ENCODE data around the gene POLR3GL. TPM values are rescaled to one million over a fixed set of nuclear protein-coding genes. Genes with fewer than 3 reads are reported as not detected.

Gene POLR3GL
- total and polyA plus RNA-seq, 5 donors: 51.4 to 94.7 (median 53.4) TPM

GRCh38 chr1:145993618-145994390, 29.3 kb downstream of the POLR3GL start:
- ATAC-seq (no peak), DNase-seq (no peak)
- peak overlapping the region; percentile 76 for H3K27ac ChIP-seq (ENCODE audit: low read length)
- H3K4me1 ChIP-seq (ENCODE audit: control insufficient read depth, insufficient read depth, low read length): peaks cover 9% of the 10 kb centered on the region
- no peaks in the 10 kb centered on the region for H3K27me3 ChIP-seq (ENCODE audit: control insufficient read depth, insufficient read depth)
- peak overlapping the region; percentile 100 for H3K4me3 ChIP-seq (ENCODE audit: low read length)
- 24% methylated on average over 6 of the region's 6 CpGs for WGBS
- H3K9me3 ChIP-seq (ENCODE audit: control insufficient read depth, low read length): no peaks in the 10 kb centered on the region
- intact Hi-C loops (cut with DNase I): no loop called here

- Histone ChIP-seq H3K27ac (ENCODE audit: low read length) (peak overlapping the region; percentile 76), H3K4me1 (ENCODE audit: control insufficient read depth, insufficient read depth, low read length) (peaks cover 13% of the 10 kb centered on the region), H3K9me3 (ENCODE audit: control insufficient read depth, low read length) (no peaks in the 10 kb centered on the region), H3K27me3 (ENCODE audit: control insufficient read depth, insufficient read depth) (no peaks in the 10 kb centered on the region), H3K4me3 (ENCODE audit: low read length) (peak overlapping the region; percentile 100)
- 11% methylated on average over 10 of the region's 10 CpGs for WGBS
- intact Hi-C loops (cut with DNase I): no loop called here
- DNase-seq (peak in 1 of 3 donors; percentile 32), ATAC-seq (no peak)
Measured at GRCh38 chr1:145994391-145995120, 30.1 kb downstream of the POLR3GL start.

- WGBS: under 1% methylated on average over 8 of the region's 8 CpGs
- Histone ChIP-seq H3K9me3 (ENCODE audit: control insufficient read depth, low read length) (no peaks in the 10 kb centered on the region), H3K4me1 (ENCODE audit: control insufficient read depth, insufficient read depth, low read length) (peaks cover 14% of the 10 kb centered on the region), H3K4me3 (ENCODE audit: low read length) (peak overlapping the region; percentile 100), H3K27ac (ENCODE audit: low read length) (peak overlapping the region; percentile 100), H3K27me3 (ENCODE audit: control insufficient read depth, insufficient read depth) (no peaks in the 10 kb centered on the region)
- DNase-seq (no peak), ATAC-seq (no peak)
- intact Hi-C loops (cut with DNase I): no loop called here
Measured at GRCh38 chr1:145995148-145995881, 30.8 kb downstream of the POLR3GL start.

- Histone ChIP-seq H3K27ac (ENCODE audit: low read length) (peak overlapping the region; percentile 100), H3K4me1 (ENCODE audit: control insufficient read depth, insufficient read depth, low read length) (peaks cover 14% of the 10 kb centered on the region), H3K27me3 (ENCODE audit: control insufficient read depth, insufficient read depth) (no peaks in the 10 kb centered on the region), H3K9me3 (ENCODE audit: control insufficient read depth, low read length) (no peaks in the 10 kb centered on the region), H3K4me3 (ENCODE audit: low read length) (peak overlapping the region; percentile 100)
- under 1% methylated on average over 13 of the region's 13 CpGs for WGBS
- intact Hi-C loops (cut with DNase I): no loop called here
- DNase-seq (peak in 1 of 3 donors; percentile 22), ATAC-seq (no peak)
Measured at GRCh38 chr1:145995964-145996432, 31.5 kb downstream of the POLR3GL start.

GRCh38 chr1:145996433-145997015, 32.0 kb downstream of the POLR3GL start, which contains the start of gene TXNIP:
Gene TXNIP, minus strand, starts transcription at chr1:145996579. Its CDS starts 313 bp downstream, at chr1:145996266.
- 0% methylated on average over 30 of the region's 30 CpGs for WGBS
- Histone ChIP-seq H3K4me3 (ENCODE audit: low read length) (peak within 1 kb of the TSS; percentile 100), H3K4me1 (ENCODE audit: control insufficient read depth, insufficient read depth, low read length) (peaks cover 14% of the 10 kb centered on the region), H3K27me3 (ENCODE audit: control insufficient read depth, insufficient read depth) (no peaks in the 10 kb centered on the region), H3K9me3 (ENCODE audit: control insufficient read depth, low read length) (no peaks in the 10 kb centered on the region), H3K27ac (ENCODE audit: low read length) (peak within 1 kb of the TSS; percentile 100)
- ATAC-seq (peak; percentile 95), DNase-seq (peak; percentile 99 to 100 (median 99))
- intact Hi-C loops (cut with DNase I): no loop called here

GRCh38 chr1:145997016-145997717, 32.7 kb downstream of the POLR3GL start:
- WGBS: 8% methylated on average over 12 of the region's 12 CpGs
- Histone ChIP-seq H3K4me3 (ENCODE audit: low read length) (peak overlapping the region; percentile 88), H3K27me3 (ENCODE audit: control insufficient read depth, insufficient read depth) (no peaks in the 10 kb centered on the region), H3K27ac (ENCODE audit: low read length) (peak overlapping the region; percentile 98), H3K9me3 (ENCODE audit: control insufficient read depth, low read length) (no peaks in the 10 kb centered on the region), H3K4me1 (ENCODE audit: control insufficient read depth, insufficient read depth, low read length) (peaks cover 14% of the 10 kb centered on the region)
- intact Hi-C loops (cut with DNase I): no loop called here
- ATAC-seq: peak; percentile 15 to 48
- DNase-seq: peak in 2 of 3 donors; percentile 56 to 80

GRCh38 chr1:145997718-145998023, 33.2 kb downstream of the POLR3GL start:
- DNase-seq (no peak), ATAC-seq (no peak)
- Histone ChIP-seq H3K4me3 (ENCODE audit: low read length) (peak overlapping the region; percentile 88), H3K9me3 (ENCODE audit: control insufficient read depth, low read length) (no peaks in the 10 kb centered on the region), H3K27me3 (ENCODE audit: control insufficient read depth, insufficient read depth) (no peaks in the 10 kb centered on the region), H3K27ac (ENCODE audit: low read length) (peak overlapping the region; percentile 70), H3K4me1 (ENCODE audit: control insufficient read depth, insufficient read depth, low read length) (peaks cover 12% of the 10 kb centered on the region)
- intact Hi-C loops (cut with DNase I): no loop called here
- 4% methylated on average over 3 of the region's 3 CpGs for whole genome bisulfite sequencing

- H3K9me3 ChIP-seq (ENCODE audit: control insufficient read depth, low read length): no peaks in the 10 kb centered on the region
- H3K4me3 ChIP-seq (ENCODE audit: low read length): peak overlapping the region; percentile 37
- DNase-seq (peak in 2 of 3 donors; percentile 39 to 81), ATAC-seq (peak; percentile 12 to 34)
- H3K4me1 ChIP-seq (ENCODE audit: control insufficient read depth, insufficient read depth, low read length): peaks cover 12% of the 10 kb centered on the region
- H3K27ac ChIP-seq (ENCODE audit: low read length): peak overlapping the region; percentile 98
- intact Hi-C loops (cut with DNase I): no loop called here
- WGBS: 7% methylated on average over 5 of the region's 5 CpGs
- H3K27me3 ChIP-seq (ENCODE audit: control insufficient read depth, insufficient read depth): no peaks in the 10 kb centered on the region
Measured at GRCh38 chr1:145999321-146000024, 35.0 kb downstream of the POLR3GL start.

GRCh38 chr1:146001709-146002108, 37.2 kb downstream of the POLR3GL start:
- intact Hi-C loops (cut with DNase I): no loop called here
- 96% methylated on average over 2 of the region's 2 CpGs for WGBS
- Histone ChIP-seq H3K27ac (ENCODE audit: low read length) (peak overlapping the region; percentile 2), H3K9me3 (ENCODE audit: control insufficient read depth, low read length) (no peaks in the 10 kb centered on the region), H3K4me1 (ENCODE audit: control insufficient read depth, insufficient read depth, low read length) (peaks cover 14% of the 10 kb centered on the region), H3K27me3 (ENCODE audit: control insufficient read depth, insufficient read depth) (no peaks in the 10 kb centered on the region), H3K4me3 (ENCODE audit: low read length) (no peak overlapping the region)
- no peak for ATAC-seq
- DNase-seq: no peak

All from right cardiac atrium (tissue), 5 donors.